Mesenchymal stem cell (in vitro differentiated cells and primary cell): Measurements from ENCODE around the gene NTRK2.
"Not testable (repeated sequence)": the region's sequence is repeated elsewhere in the genome, so short reads cannot be mapped to it uniquely, and the experiment has no call there.

Experiments
- DNase-seq: peaks from one replicate; pipeline ENCODE4 v3.0.0-alpha.2; 2013
- H2AFZ ChIP-seq: one replicate; pipeline ENCODE4 v1.6.1; 2013; ENCODE audit warnings: low read depth, mild to moderate bottlenecking, control low read depth, inconsistent platforms, low read length, moderate library complexity
- H2AK5ac ChIP-seq: 2 replicates; pipeline ENCODE4 v1.6.1; 2013; ENCODE audit warnings: low read length, moderate library complexity, mild to moderate bottlenecking, inconsistent platforms; ENCODE audit not compliant: severe bottlenecking
- H2BK120ac ChIP-seq: one replicate; pipeline ENCODE4 v1.6.1; 2013; ENCODE audit warnings: low read depth, mild to moderate bottlenecking, inconsistent platforms, low read length, moderate library complexity
- H2BK12ac ChIP-seq, 2 experiments: one replicate each; pipeline ENCODE4 v1.6.1; 2013; ENCODE audit warnings: inconsistent platforms in 2 of 2, low read length in 2 of 2, mild to moderate bottlenecking in 2 of 2, moderate library complexity in 2 of 2, control low read depth in 1 of 2
- H2BK15ac ChIP-seq: one replicate; pipeline ENCODE4 v1.6.1; 2013; ENCODE audit warnings: mild to moderate bottlenecking, low read depth, inconsistent platforms; ENCODE audit not compliant: poor library complexity, severe bottlenecking
- H2BK5ac ChIP-seq: 2 replicates; pipeline ENCODE4 v1.6.1; 2013; ENCODE audit warnings: low read depth, mild to moderate bottlenecking, low read length, control low read depth, inconsistent platforms; ENCODE audit not compliant: poor library complexity, severe bottlenecking
- H3K14ac ChIP-seq, 2 experiments: one replicate each; pipeline ENCODE4 v1.6.1; 2013; ENCODE audit warnings: inconsistent platforms in 2 of 2, low read length in 2 of 2, control low read depth in 1 of 2, mild to moderate bottlenecking in 1 of 2, moderate library complexity in 1 of 2
- H3K18ac ChIP-seq, 2 experiments: one replicate each; pipeline ENCODE4 v1.6.1; 2013; ENCODE audit warnings: inconsistent platforms in 2 of 2, low read length in 2 of 2, control low read depth in 1 of 2, low read depth in 1 of 2, mild to moderate bottlenecking in 1 of 2
- H3K23ac ChIP-seq, 2 experiments: one replicate each; pipeline ENCODE4 v1.6.1; 2013; ENCODE audit warnings: inconsistent platforms in 2 of 2, low read length in 2 of 2, mild to moderate bottlenecking in 2 of 2, moderate library complexity in 2 of 2, control low read depth in 1 of 2
- H3K27ac ChIP-seq: 2 replicates; pipeline ENCODE4 v1.5.1; 2013; ENCODE audit warnings: mild to moderate bottlenecking, moderate library complexity, low read length, control low read depth, inconsistent platforms; ENCODE audit not compliant: poor library complexity, severe bottlenecking
- H3K27me3 ChIP-seq, 2 experiments: 2 replicates each; pipeline versions ENCODE4 v1.6.1 to v1.7.0; 2013; ENCODE audit warnings: low read length in 2 of 2, mild to moderate bottlenecking in 2 of 2, moderate library complexity in 2 of 2, control low read depth in 1 of 2, inconsistent platforms in 1 of 2; ENCODE audit not compliant: control insufficient read depth in 1 of 2, insufficient read depth in 1 of 2
- H3K36me3 ChIP-seq, 2 experiments: 2 replicates each; pipeline versions ENCODE4 v1.6.1 to v1.7.0; 2013; ENCODE audit warnings: low read length in 2 of 2, control low read depth in 1 of 2, inconsistent platforms in 1 of 2, low read depth in 1 of 2, mild to moderate bottlenecking in 1 of 2; ENCODE audit not compliant: insufficient read depth in 2 of 2, control insufficient read depth in 1 of 2
- H3K4ac ChIP-seq, 2 experiments: one replicate each; pipeline ENCODE4 v1.6.1; 2013; ENCODE audit warnings: inconsistent platforms in 2 of 2, low read length in 2 of 2, mild to moderate bottlenecking in 2 of 2, moderate library complexity in 2 of 2, control low read depth in 1 of 2, low read depth in 1 of 2
- H3K4me1 ChIP-seq: 2 replicates; pipeline ENCODE4 v1.6.1; 2013; ENCODE audit warnings: low read depth, low read length, control low read depth; ENCODE audit not compliant: control insufficient read depth, insufficient read depth
- H3K4me2 ChIP-seq: 2 replicates; pipeline ENCODE4 v1.6.1; 2013; ENCODE audit warnings: low read length, mild to moderate bottlenecking, inconsistent platforms; ENCODE audit not compliant: poor library complexity, severe bottlenecking
- H3K4me3 ChIP-seq, 2 experiments: 2 replicates each; pipeline versions ENCODE4 v1.5.1 to v1.7.0; 2013; ENCODE audit warnings: low read length in 2 of 2, mild to moderate bottlenecking in 2 of 2, control low read depth in 1 of 2, low read depth in 1 of 2; ENCODE audit not compliant: insufficient read depth in 1 of 2
- H3K79me1 ChIP-seq: replicated peaks from 2 replicates; pipeline ENCODE4 v1.6.1; 2013; ENCODE audit warnings: mild to moderate bottlenecking, control low read depth, low read length, inconsistent platforms; ENCODE audit not compliant: poor library complexity, severe bottlenecking
- H3K9ac ChIP-seq: 2 replicates; pipeline ENCODE4 v1.7.0; 2013; ENCODE audit warnings: mild to moderate bottlenecking, low read length, moderate library complexity
- H3K9me3 ChIP-seq: 2 replicates; pipeline ENCODE4 v1.7.0; 2013; ENCODE audit warnings: mild to moderate bottlenecking, low read length; ENCODE audit not compliant: control insufficient read depth
- H4K8ac ChIP-seq: one replicate; pipeline ENCODE4 v1.6.1; 2013; ENCODE audit warnings: inconsistent platforms, mild to moderate bottlenecking, low read length, moderate library complexity
- H4K91ac ChIP-seq: one replicate; pipeline ENCODE4 v1.6.1; 2013; ENCODE audit warnings: mild to moderate bottlenecking, low read length, inconsistent platforms
- WGBS: methylation state at CpG from one replicate; pipeline ENCODE4 v1.1.7; 2013; ENCODE audit warnings: mixed read lengths; 5-methylcytosine and 5-hydroxymethylcytosine counted together

Gene NTRK2

GRCh38 chr9:84898188-84898587 lies 228.7 kb downstream of the NTRK2 start:
- no peak overlapping the region for H3K4me3 ChIP-seq
- H3K36me3 ChIP-seq, result no peaks in the 10 kb centered on the region
- no peak overlapping the region for H3K9ac ChIP-seq
- no peak overlapping the region for H3K23ac ChIP-seq
- H2BK120ac ChIP-seq, result no peak overlapping the region
- H3K4me1 ChIP-seq, result no peaks in the 10 kb centered on the region
- WGBS, result 80% methylated on average over 2 of the region's 2 CpGs
- H4K8ac ChIP-seq, result no peak overlapping the region
- H3K14ac ChIP-seq, result no peak overlapping the region
- H2BK5ac ChIP-seq, result no peak overlapping the region
- H3K4ac ChIP-seq, result no peak overlapping the region
- H3K9me3 ChIP-seq, result no peaks in the 10 kb centered on the region
- no peak overlapping the region for H4K91ac ChIP-seq
- H2BK12ac ChIP-seq, result no peak overlapping the region
- H3K79me1 ChIP-seq, result no peaks in the 10 kb centered on the region
- no peak overlapping the region for H3K4me2 ChIP-seq
- no peak overlapping the region for H3K27ac ChIP-seq
- H2AFZ ChIP-seq, result no peak overlapping the region
- DNase-seq, result no peak
- no peak overlapping the region for H3K18ac ChIP-seq
- H2AK5ac ChIP-seq, result no peak overlapping the region
- no peak overlapping the region for H2BK15ac ChIP-seq
- H3K27me3 ChIP-seq, result no peaks in the 10 kb centered on the region

- H3K4me2 ChIP-seq, H3K9me3 ChIP-seq, H2AFZ ChIP-seq, H2BK15ac ChIP-seq, H3K27ac ChIP-seq, H3K4me1 ChIP-seq, DNase-seq, H3K4ac ChIP-seq, H3K18ac ChIP-seq, H2BK12ac ChIP-seq, H2BK5ac ChIP-seq, H3K9ac ChIP-seq, H3K27me3 ChIP-seq, H3K14ac ChIP-seq, H2AK5ac ChIP-seq, H2BK120ac ChIP-seq, H4K8ac ChIP-seq, H3K36me3 ChIP-seq, H3K79me1 ChIP-seq, H3K23ac ChIP-seq, H4K91ac ChIP-seq, H3K4me3 ChIP-seq: not testable (repeated sequence)
- WGBS, result 88% methylated on average over 6 of the region's 6 CpGs
These were observed 229.1 kb downstream of the NTRK2 start for GRCh38 chr9:84898618-84899017.

- Histone ChIP-seq H3K23ac (no peak overlapping the region), H3K27me3 (peaks cover 0 to 2% of the 10 kb centered on the region in 2 experiments), H2AFZ (no peak overlapping the region), H4K91ac (no peak overlapping the region), H2BK120ac (no peak overlapping the region), H3K27ac (no peak overlapping the region), H3K9me3 (no peaks in the 10 kb centered on the region), H2BK12ac (no peak overlapping the region), H3K18ac (no peak overlapping the region), H3K36me3 (no peaks in the 10 kb centered on the region), H3K9ac (no peak overlapping the region), H3K14ac (no peak overlapping the region), H3K4me2 (no peak overlapping the region), H3K4me1 (no peaks in the 10 kb centered on the region), H2BK5ac (no peak overlapping the region), H2AK5ac (no peak overlapping the region), H3K4ac (no peak overlapping the region), H4K8ac (no peak overlapping the region), H3K4me3 (no peak overlapping the region), H2BK15ac (no peak overlapping the region), H3K79me1 (no peaks in the 10 kb centered on the region)
- DNase-seq, result no peak
- WGBS, result 91% methylated on average over 2 of the region's 2 CpGs
These were observed 229.8 kb downstream of the NTRK2 start for GRCh38 chr9:84899326-84899725.

GRCh38 chr9:84900421-84900820 lies 230.9 kb downstream of the NTRK2 start:
- Histone ChIP-seq H2AFZ (no peak overlapping the region), H4K8ac (no peak overlapping the region), H3K14ac (no peak overlapping the region), H2BK5ac (no peak overlapping the region), H3K27me3 (peaks cover 0 to 2% of the 10 kb centered on the region in 2 experiments), H3K23ac (no peak overlapping the region), H2BK15ac (no peak overlapping the region), H2AK5ac (no peak overlapping the region), H3K36me3 (no peaks in the 10 kb centered on the region), H2BK120ac (no peak overlapping the region), H3K4ac (no peak overlapping the region), H3K79me1 (no peaks in the 10 kb centered on the region), H3K9ac (no peak overlapping the region), H3K4me1 (no peaks in the 10 kb centered on the region), H3K4me2 (no peak overlapping the region), H3K27ac (no peak overlapping the region), H3K4me3 (no peak overlapping the region), H3K18ac (no peak overlapping the region), H3K9me3 (no peaks in the 10 kb centered on the region), H2BK12ac (no peak overlapping the region), H4K91ac (no peak overlapping the region)
- WGBS, result 100% methylated on average over 2 of the region's 2 CpGs
- no peak for DNase-seq
